NCI-H2196 treated with DMSO at 0.1 percent for 48 hours (cell line): ENCODE results near the gene PTPRN2.
"Not testable (repeated sequence)": the region's sequence is repeated elsewhere in the genome, so short reads cannot be mapped to it uniquely, and the experiment has no call there.

Source experiments
- DNase-seq: peaks from one replicate; lab custom pipeline; 2025; ENCODE audit not compliant: unreplicated experiment; lab: John Stamatoyannopoulos, UW

The PTPRN2 gene

DNA sequence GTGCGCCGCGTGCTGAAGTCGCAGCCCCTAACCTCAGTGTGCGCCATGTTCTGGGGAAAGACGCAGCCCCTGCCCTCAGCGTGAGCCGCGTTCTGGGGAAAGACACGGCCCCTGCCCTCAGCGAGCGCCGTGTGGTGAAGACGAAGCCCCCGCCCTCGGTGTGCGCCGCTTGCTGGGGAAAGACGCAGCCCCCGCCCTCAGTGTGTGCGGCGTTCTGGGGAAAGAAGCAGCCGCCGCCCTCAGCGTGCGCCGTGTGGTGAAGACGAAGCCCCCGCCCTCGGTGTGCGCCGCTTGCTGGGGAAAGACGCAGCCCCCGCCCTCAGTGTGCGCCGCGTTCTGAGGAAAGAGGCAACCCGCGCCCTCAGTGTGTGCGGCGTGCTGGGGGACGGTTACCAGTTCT is 383.7 kb downstream of the PTPRN2 start:
- DNase-seq, result not testable (repeated sequence)

DNA sequence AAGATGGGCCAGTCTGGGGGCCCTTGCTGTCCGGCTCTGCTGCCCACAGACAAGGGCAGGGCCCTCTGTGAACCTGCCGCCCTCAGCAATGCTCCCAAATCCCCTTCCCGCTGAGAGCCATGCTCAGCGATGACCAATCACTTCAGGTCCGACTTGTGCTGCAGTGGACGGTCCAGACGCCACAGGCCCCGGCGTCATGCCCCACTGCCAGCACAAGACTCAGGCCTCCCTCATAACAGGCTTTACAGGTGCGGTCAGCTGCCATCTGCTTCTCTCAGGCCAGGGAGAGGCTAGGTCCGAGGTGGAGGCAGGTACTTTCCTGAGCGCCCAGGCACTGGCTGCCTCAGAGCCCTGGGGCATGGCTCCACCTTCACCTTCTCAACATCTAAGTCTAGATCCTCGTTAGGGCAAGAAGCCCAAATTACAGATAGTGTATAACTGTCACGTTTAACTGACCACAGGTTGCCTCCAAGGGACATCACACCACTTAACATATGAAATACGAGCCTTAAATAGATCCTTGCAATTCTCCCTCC is 393.2 kb downstream of the PTPRN2 start:
- no peak for DNase-seq

DNA sequence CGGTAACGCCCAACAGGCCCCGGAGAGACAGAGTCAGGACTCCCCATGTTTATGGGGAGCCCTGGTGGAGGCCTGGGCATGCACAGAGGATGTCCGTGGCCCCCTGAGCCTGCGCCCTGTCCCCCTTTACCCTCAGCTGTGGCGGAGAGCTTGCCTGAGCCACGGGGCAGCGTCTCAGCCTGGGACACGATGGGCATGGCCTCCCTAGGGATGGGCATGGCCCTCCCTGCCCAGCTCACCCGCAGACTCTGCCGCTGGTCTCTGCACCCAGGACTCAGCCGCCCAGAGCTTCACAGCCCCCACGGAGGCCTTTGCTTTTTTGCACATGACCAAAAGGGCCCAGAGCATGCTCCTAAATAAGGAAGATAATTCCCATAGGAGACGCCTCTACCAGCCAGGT is 394.2 kb downstream of the PTPRN2 start:
- DNase-seq, result no peak

DNA sequence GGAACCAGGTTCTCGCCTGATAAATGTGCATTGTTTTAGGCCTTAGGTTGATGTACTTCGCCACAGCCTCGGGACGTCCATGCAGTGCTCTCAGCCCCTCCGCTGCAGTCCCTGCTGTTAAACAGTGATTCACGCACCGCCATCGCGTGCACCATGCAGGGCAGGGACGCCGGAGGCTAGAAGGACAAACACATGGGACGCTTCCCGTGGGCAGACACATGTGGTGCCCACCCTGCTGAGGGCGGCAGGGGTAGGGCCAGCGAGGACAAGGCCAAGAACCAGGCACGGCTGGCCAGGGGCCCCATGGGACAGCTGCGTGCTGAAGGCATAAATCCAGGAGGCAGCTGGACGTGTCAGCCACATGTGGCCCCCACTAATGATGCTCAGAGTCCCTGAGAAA is 394.7 kb downstream of the PTPRN2 start:
- DNase-seq, result no peak

DNA sequence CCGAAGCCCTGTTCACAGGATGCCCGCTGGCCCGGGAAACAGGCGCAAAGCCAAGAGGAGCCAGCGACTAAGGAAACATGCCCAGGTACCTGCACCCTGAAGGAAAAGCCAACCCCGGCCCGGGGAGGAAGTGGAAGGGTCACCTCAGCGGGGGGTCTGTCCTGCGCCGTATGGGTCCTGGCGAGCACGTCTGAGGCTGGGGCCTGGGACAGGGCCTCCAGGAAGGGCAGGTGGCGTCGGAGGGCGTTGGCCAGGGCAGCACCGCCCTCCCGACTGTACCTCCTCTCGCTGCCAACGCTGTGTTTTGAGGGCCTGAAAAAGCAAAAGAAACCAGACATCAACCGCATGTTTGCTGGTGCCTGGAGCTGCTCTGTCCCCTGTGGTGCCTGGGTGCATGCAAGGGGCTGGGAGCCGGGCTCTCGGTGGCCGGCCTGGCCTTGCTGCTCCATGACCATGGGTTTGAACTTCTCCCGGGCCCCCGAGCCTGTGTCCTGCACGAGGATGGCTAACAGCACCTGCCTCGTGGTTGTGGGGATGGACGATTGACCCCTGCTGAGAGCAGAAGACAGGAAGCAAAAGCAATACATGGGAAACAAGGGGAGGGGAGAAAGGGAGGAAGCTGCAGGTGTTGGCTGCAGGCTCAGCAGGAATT is 395.3 kb downstream of the PTPRN2 start:
- no peak for DNase-seq

DNA sequence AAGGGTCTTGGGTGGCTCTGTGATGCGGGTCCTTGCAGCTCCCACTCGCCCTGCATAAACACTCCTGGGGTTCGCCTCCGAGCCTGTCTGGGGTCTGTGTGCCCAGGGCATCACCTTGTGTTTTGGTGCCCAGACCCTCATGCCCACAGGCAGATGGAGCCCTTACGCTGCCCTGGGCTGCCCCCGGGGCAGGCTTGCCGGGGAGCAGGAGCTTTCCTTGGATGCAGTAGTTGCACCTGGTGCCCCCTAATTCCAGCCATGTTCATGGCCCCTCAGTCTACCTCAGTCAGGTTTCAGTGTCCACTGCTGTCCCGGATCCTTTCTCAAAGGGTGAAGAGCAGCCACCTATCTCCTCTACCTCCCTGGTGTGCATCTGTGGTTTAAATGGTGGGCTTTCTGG is 396.0 kb downstream of the PTPRN2 start:
- DNase-seq, result no peak

DNA sequence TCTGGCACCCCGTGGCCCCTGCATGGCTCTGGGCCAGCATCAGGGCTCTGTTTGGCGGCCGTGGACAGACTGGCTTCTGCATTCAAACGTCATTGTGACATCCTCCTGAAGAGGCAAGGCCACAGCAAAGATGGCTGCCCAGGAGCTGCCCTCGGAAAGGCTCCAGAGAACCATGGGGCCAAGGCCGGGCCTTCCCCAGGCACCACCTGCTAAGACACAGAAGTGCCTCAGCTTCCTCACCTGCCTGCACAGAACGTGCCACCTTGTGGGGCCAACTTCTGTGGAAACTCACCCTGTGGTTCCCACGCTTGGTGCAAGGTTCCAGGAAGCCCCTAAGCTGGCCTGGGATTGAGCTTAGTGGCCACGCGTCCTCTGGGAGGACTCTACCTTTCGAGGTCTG is 396.9 kb downstream of the PTPRN2 start:
- no peak for DNase-seq

DNA sequence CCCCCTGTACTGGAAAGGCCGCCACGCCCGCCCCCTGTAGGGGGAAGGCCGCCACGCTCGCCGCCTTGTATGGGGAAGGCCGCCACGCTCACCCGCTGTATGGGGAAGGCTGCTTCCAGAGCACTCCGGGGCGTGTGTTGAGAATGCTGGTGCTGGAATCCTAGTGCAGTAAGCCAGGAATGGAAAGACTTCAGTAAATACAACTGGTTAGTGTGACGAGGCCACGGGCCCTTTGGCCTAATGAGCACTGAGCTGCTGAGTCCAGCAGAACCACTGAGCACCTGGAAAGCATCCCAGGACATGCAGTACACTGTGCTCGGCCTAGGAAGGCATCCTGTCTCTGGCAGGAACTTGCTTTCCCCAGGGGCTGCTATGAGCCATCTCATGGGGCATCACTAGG is 398.9 kb downstream of the PTPRN2 start:
- DNase-seq, result no peak

DNA sequence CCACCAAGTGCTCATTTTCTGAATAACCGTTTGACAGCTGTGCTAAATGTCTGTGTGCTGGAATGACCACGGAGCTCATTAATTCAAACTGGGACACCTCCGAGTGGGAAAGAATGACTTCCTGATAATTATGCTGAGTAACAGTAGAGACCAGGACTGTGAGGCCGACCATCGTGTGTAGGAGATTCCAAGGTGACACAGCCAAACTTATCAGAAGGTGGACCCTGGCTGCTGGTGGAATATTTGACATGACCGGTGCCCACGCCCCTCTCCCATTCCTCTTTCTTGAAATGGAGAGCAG is 400.0 kb downstream of the PTPRN2 start:
- DNase-seq, result no peak

DNA sequence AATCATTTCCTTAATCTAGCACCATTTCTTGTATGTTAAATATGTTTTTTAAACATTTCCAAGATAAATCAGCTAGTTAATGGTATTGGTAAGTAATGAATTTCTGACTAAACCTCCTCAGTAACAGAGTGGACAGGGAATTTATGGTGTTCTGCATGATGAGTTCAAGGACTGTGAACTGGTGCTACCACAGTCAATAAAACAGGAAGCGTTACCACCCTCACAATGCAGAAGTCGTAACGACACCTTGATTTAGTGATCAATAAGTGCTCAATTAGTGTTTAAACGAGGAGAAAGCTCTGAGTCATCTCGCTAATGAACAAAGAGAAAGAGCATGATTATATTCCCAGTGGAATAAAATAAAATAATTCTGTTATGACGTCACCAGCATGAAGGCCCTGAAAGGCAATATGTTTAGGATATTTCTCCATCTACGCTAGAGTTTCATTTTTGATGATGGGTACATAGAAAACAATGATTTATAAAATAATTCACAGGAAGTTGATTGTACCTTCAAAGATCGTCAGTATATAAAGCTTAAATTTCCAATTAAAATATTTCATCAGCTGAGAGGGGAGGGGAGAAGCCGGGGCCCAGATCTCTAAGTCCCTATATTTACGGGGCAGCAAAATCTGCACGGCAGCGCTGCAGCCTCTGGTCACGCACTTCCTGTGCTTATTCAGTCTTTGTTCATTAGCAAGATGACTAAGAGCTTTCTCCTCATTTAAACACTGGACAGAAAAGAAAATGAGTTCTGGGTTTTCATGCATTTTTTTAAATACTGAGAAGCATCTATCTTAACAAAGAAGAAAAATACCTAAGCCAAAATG is 400.5 kb downstream of the PTPRN2 start:
- DNase-seq, result no peak

DNA sequence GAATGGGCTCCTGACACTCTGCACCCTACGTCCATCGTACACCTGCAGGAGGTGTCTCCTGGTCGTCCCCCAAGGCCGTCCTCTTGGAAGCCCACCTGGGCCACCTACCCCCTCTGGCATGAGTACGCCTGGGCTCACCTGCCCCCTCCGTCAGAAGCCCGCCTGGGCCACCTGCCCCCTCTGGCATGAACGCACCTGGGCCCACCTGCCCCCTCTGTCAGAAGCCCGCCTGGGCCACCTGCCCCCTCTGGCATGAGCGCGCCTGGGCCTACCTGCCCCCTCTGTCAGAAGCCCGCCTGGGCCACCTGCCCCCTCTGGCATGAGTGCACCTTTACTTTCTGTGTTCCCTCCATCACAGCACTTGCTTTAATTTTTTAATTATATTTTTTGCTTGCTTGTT is 401.2 kb downstream of the PTPRN2 start:
- no peak for DNase-seq

DNA sequence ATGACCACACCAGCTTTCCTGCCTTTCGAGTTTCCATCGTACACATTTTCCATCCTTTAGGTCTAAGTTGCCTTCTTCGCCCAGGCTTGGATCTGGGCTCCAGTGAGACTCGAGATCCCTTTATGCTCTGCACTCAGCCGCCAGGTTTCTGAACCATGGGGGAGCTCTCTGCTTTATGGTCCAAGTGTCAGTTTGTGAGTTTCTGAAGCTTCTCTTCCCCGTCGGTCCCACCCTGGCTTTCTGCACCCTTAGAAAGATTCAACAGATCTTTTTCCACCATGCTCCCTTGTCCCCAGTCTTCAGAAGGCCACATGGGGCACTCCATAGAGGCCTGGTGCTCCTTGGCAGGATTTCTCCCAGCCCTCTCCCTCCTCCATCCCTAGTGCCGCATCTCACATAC is 402.0 kb downstream of the PTPRN2 start:
- no peak for DNase-seq

DNA sequence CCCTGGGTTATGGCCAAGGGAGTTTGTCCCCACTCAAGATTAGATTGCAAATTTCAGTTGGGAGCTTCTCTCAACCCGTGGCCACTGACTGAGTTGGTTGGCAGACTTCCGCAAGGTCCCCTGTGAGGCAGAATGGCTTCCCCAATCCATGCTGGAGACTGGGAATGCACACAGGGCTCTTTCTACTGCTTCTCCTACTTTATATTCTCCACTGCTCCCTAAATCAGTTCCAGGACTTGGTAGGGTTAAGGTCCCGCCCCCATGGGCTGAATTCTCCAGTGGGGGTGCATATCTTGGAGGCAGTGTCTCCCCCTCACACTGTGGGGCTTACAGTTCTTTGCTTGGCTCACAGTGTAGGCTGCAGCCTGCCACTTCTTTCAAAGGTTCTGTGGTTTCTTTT is 404.2 kb downstream of the PTPRN2 start:
- no peak for DNase-seq

DNA sequence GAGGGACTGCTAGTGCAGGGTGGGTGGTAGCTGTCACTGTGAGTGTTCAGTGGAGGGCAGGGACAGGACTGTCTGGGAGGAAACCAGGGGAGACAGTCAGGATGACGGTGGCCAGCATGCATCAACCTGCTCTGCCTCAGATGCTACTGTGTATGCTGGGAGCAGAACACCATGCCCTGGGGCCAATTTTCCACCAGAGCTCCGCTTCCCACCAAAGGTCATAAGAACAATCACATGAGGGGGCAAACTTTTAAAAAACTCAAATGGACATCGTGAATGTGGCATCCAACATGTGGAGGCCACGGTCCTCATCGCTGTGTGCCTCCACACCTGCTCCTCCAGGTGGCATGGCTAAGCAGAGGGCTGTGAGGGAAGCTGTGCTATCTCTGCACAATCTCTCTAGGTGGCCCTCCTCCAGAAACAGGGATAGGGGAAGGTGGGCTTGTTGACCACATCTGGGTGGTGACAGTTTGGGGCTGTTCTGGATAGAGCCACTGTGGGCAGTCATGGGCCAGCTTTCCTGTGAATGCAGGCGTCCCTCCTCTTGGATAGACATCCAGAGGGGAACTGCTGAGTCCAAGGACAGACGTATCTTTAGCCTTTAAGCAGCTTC is 411.0 kb downstream of the PTPRN2 start:
- DNase-seq, result no peak

DNA sequence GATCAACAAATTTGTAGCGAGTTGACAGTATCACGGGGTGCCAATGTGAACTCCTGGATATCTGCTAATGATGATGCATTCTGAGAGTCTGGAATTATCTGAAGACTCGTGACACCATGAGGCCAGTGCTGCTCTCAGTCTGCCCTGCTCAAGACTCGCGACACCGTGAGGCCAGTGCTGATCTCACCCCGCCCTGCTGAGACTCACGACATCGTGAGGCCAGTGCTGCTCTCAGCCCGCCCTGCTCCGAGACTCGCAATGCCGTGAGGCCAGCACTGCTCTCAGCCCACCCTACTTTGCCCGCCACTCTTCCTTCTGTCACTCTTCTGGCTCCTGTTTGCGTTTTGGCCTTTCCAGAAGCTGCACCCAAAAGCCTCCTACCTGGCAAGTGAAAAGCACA is 411.8 kb downstream of the PTPRN2 start:
- DNase-seq, result no peak

DNA sequence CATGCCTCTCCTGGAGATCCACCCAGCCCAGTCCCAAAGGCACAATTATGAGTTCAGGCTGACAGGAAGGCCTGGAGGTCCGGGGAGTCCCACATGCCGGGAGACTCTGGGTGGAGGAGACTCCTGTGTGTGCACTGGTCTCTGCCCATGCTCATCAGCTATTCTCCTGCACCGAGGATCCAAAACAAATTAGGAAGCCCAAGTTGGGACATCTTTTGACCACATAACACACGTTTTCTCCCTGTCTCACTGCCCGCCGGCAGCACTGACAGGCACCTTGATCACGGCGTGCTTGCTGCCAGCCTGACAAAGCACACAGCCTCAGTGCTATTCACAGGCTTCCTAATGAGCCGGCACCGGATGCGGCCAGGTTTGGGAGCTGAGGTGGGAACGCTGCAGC is 412.7 kb downstream of the PTPRN2 start:
- DNase-seq, result no peak

DNA sequence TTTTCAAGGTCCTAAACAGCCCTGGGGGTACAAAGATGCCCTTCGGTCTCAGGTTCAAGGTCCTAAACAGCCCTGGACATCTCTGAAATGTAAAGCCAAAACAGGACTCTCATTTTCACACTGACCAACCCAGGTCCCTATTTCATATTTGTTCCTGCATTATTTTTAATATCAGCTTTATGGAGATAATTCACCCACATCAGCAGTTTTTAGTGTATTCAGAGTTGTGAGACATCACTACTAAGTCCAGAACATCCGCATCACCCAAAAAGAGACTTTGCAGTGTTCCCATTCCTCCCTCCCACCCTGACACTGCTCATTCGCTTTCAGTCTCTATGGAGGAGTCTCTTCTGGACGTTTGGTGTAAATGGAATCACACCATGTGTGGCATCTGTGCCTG is 420.2 kb downstream of the PTPRN2 start:
- no peak for DNase-seq

DNA sequence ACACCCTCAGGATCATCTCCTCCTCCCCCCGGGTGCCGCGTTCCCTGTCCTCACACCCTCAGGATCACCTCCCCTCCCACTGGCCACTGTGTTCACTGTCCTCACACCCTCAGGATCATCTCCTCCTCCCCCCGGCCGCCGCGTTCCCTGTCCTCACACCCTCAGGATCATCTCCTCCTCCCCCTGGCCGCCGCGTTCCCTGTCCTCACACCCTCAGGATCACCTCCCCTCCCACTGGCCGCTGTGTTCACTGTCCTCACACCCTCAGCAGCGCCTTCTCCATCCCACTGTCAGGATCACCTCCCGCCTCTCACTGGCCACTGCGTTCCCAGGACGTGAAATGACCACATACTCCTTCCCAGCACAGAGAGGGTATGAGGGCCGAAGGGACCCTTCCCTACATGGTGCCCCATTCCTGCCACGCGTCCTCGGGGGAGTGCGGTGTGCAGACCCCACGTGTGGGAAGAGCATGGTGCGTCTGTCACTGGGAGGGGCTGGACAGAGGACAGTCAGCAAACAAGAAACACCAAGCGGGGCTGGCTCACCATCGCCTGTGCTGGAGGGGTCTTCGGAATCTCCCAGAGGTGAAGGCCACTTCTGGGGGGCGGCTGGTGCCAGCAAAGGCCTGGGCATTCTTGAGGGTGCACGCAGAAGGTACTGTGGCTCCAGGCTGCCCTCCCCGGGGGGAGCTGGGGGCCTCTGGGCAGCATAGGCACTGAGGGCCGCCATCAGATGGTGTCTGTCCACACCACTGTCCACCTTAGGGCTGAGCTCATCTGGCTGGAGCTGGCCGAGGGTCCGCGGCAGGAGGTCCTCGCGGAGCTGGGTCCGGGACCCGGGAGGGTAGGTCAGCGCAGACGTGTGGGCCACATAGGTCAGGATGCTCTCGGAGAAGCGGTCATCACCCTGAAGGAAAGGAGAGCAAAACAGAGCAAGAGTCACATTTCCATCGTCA is 421.0 kb downstream of the PTPRN2 start:
- no peak for DNase-seq

DNA sequence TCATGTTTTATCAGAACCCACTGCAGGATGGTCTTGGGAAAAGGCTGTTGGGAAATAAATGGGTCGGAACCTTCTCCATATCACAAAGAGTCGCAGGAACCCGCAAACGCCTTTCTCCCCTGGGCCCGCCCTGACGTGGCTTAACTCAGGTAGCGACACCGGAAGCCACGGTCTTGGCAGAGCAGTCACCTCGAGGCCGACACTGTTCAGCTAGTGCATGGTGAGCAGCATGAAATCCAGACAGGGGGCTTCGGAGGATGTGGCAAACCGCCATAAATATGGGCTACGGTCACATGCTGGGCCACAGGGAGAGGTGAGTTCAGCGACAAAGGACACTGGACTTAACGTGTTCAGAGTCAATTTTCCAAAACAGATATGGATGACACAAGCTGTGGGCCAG is 421.9 kb downstream of the PTPRN2 start:
- DNase-seq, result no peak

DNA sequence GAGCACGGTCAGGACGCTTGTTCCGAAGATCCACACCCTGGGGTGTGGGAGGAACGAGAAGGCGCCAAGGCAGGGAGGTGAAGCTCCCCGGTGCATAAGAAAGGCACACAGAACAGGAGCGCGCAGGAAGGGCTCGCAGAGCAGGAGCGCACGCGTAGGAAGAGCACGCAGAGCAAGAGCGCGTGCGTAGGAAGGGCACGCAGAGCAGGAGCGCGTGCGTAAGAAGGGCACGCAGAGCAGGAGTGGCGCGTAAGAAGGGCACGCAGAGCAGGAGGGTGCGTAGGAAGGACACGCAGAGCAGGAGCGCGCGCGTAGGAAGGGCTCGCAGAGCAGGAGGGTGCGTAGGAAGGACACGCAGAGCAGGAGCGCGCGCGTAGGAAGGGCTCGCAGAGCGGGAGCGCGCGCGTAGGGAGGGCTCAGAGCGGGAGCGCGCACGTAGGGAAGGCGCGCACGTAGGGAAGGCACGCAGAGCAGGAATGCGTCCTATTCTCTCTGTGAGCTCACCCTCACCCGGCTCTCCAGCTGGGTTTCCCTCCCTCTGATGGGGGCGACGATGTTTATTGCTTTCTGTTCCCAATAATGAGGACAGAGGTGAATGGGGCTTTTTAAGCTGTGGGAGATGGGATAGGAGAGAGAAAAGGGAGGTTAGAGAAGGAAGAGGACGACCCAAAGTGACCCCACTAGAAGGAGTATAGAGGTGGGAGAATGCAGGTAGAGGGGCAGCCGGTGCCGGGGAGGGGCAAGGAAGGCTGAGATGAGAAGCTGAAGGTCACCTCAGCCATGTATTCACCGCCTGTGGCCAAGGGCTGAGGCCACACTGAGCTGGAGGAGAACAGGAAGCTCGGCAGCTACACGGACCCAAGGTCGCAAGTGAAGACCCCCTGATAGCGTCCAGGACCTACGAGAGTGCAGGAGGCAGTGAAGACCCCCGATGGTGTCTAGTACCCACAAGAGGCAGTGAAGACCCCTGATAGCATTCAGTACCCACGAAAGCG is 423.2 kb downstream of the PTPRN2 start:
- no peak for DNase-seq
